ENCODE measurements around the gene PEX10. TPM values are rescaled to one million over a fixed set of nuclear protein-coding genes. Genes with fewer than 3 reads are reported as not detected.

The PEX10 gene
- total and polyA plus RNA-seq, 10 of the 15 experiments (the other 5 are each of a cell fraction or from before 2014, with no cell fraction given) = 0.24 to 24.9 (median 16.8) TPM; not detected in 1

DNA sequence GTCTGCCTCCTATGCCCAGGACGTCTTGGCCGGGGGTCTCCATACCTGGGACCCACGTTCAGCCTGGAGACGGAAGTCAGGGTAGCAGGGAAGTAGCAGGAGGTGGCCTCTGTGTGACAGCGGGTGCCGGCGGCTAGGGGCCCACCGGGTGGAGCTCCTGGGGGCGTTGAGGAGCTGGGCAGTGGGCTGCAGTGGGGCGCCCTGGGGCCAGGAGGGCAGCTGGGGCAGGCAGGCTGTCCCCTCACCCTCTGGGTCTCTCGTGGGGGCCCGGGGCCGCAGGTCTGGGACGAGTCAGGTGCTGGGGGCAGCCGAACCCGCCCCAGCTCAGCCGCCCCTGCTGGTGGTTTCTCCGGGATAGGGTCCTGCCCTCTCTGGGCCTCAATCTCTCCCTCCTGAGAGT is 14.7 kb upstream of the PEX10 start:
- DNase-seq (ENCODE audit: low read depth, low spot score) = no peak
- H3K27ac ChIP-seq (ENCODE audit: control insufficient read depth, insufficient read depth) = no peak overlapping the region
- CTCF ChIA-PET = no interaction called here
- TF ChIP-seq MYC (IDR thresholded peaks at IDR 0.05; ENCODE audit: insufficient read depth, insufficient read length, insufficient replicate concordance, low read length, severe bottlenecking) (no peak), MEF2A (IDR thresholded peaks at IDR 0.05; ENCODE audit: insufficient read depth, low read depth, low read length) (no peak), CREM (IDR thresholded peaks at IDR 0.05; ENCODE audit: low read depth) (no peak), NR2C2 (IDR thresholded peaks at IDR 0.05; ENCODE audit: borderline replicate concordance, control insufficient read depth, insufficient read length, low read depth) (no peak), POLR2AphosphoS5 (IDR thresholded peaks at IDR 0.05; ENCODE audit: low read length) (no peak), MTA2 (IDR thresholded peaks at IDR 0.05; ENCODE audit: low read depth) (no peak), ZSCAN29 (IDR thresholded peaks at IDR 0.05) (no peak), DPF2 (IDR thresholded peaks at IDR 0.05) (no peak), YBX1 (IDR thresholded peaks at IDR 0.05) (no peak), PAX8 (IDR thresholded peaks at IDR 0.05) (no peak), HDAC6 (IDR thresholded peaks at IDR 0.05; ENCODE audit: unreplicated experiment) (no peak)
- TF ChIP-seq, protein P1, sequence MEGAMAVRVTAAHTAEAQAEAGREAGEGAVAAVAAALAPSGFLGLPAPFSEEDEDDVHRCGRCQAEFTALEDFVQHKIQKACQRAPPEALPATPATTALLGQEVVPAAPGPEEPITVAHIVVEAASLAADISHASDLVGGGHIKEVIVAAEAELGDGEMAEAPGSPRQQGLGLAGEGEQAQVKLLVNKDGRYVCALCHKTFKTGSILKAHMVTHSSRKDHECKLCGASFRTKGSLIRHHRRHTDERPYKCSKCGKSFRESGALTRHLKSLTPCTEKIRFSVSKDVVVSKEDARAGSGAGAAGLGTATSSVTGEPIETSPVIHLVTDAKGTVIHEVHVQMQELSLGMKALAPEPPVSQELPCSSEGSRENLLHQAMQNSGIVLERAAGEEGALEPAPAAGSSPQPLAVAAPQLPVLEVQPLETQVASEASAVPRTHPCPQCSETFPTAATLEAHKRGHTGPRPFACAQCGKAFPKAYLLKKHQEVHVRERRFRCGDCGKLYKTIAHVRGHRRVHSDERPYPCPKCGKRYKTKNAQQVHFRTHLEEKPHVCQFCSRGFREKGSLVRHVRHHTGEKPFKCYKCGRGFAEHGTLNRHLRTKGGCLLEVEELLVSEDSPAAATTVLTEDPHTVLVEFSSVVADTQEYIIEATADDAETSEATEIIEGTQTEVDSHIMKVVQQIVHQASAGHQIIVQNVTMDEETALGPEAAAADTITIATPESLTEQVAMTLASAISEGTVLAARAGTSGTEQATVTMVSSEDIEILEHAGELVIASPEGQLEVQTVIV (IDR thresholded peaks at IDR 0.05; ENCODE audit: borderline replicate concordance, partially characterized antibody) = no peak
- TF ChIP-seq, protein P2, sequence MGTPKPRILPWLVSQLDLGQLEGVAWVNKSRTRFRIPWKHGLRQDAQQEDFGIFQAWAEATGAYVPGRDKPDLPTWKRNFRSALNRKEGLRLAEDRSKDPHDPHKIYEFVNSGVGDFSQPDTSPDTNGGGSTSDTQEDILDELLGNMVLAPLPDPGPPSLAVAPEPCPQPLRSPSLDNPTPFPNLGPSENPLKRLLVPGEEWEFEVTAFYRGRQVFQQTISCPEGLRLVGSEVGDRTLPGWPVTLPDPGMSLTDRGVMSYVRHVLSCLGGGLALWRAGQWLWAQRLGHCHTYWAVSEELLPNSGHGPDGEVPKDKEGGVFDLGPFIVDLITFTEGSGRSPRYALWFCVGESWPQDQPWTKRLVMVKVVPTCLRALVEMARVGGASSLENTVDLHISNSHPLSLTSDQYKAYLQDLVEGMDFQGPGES (IDR thresholded peaks at IDR 0.05) = no peak
- SMC1A ChIA-PET (ENCODE audit: uncharacterized antibody, unreplicated experiment) = no interaction called here
- H3K4me1 ChIP-seq (ENCODE audit: control insufficient read depth, insufficient read depth, low read length) = no peaks in the 10 kb centered on the region
- WGBS (ENCODE audit: insufficient coverage, insufficient replicate concordance, low lambda C conversion rate, missing lambda C conversion rate) = 46% methylated on average over 17 of the region's 18 CpGs
- RAD21 ChIA-PET (ENCODE audit: unreplicated experiment) = no interaction called here
- no peaks in the 10 kb centered on the region for H4K20me1 ChIP-seq (ENCODE audit: control insufficient read depth, insufficient read depth)
- no peak overlapping the region for H3K9ac ChIP-seq (ENCODE audit: control insufficient read depth, insufficient read depth, low read length)
- H3K27me3 ChIP-seq (replicated peaks in 1 of 2; ENCODE audit: control insufficient read depth in 2 of 2, insufficient read depth in 2 of 2, low read length in 1 of 2) = no peaks in the 10 kb centered on the region
- no peaks in the 10 kb centered on the region for H3K36me3 ChIP-seq (ENCODE audit: control insufficient read depth in 2 of 2, insufficient read depth in 2 of 2, low read length in 1 of 2)
- ATAC-seq = no peak
- H3K79me2 ChIP-seq (ENCODE audit: control insufficient read depth, insufficient read depth, low read length) = no peaks in the 10 kb centered on the region
- intact Hi-C loops (cut with micrococcal nuclease; ENCODE audit: unreplicated experiment) = no loop called here
- no peak overlapping the region for H2AFZ ChIP-seq (ENCODE audit: control insufficient read depth, low read depth, low read length)
- no peak overlapping the region for H3K4me3 ChIP-seq
- in situ Hi-C loops (cut with MboI) = no loop called here
- H3K4me2 ChIP-seq (ENCODE audit: control insufficient read depth, insufficient read depth) = no peak overlapping the region
- H3K9me3 ChIP-seq (replicated peaks; ENCODE audit: control insufficient read depth, insufficient read depth, low read length) = peaks cover 6% of the 10 kb centered on the region; the same call in 1 of the 3 replicates
- POLR2A ChIA-PET = no interaction called here
- FAIRE-seq = no peak
- no TSS peak for BruUV-seq (replicated peaks)
